ENCODE results near the gene PRDX3.
"Not testable (repeated sequence)": the region's sequence is repeated elsewhere in the genome, so short reads cannot be mapped to it uniquely, and the experiment has no call there.

PRDX3 gene

DNA sequence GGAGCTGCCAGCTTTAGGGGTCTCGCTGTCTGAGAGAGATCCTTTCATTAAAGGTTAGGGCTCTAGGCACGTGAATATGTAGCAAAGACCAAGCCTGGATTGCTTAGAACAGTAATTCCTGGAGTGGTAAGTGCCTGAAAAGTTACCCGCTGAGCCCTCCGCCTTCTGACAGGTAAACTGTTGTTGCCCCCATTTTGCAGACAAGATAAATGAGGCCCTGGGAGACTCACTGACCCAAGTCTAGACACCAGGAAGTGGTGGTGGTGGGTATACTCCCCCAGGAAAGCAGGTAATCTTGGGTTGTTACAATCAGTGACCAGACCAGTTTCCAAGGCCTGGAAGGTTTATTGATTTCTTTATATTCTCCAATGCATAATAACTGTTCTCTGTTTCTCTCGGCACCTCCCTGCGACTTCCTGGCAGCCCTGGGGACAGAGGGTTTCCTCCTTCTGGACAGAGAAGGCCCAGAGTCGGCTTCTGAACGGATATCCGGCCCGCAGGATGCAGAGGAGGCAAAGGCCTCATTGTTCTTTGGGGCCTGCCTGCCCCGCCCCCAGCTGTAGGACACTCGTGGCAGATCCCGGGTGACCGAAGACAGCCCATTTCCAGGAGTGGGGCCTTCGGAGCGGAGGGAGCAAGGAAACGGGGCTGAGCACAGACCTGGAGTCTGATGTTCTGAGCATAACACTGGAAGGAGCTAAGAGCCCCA lies 27.4 kb upstream of the PRDX3 start:
- peak in 1 of 2 experiments; percentile 8 for DNase-seq

DNA sequence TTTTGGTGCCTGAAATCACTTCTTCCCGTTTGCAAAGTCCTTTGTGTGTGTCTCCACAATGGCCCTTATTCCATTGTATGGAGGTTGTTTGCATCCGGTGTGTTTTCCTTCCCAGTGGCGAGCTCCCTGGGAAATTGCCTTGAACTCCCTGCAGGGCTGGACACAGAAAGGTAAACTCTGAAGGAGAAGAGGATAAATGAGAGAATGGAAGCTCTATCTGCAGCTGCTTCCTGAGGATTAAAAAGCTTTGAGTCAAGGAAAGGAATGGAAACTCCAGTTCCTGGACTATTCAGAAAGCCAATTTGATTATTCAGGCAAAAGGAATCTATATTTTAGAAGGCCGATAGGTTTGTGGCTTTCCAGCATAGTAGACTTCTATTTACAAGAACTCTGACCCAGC lies 24.4 kb upstream of the PRDX3 start:
- DNase-seq = no peak

DNA sequence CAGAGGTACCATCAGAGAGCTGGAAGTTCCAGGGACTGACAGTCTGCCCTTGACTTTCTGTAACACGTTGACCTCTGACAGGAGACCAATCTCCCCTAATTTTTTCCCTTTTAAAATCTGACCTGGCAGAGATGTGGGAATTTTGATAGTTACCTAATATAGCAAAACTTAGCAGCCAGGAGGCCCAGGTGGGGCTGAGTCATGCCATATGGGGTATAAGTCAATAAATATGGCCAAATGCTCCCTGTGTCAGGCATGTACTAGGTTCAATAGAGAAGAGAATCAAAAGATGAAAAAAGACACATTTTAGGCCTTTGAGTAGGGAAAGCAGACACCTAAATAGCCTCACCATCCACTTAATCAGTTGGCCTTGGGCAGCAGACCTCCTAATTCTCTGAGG lies 22.6 kb upstream of the PRDX3 start:
- no peak for DNase-seq

DNA sequence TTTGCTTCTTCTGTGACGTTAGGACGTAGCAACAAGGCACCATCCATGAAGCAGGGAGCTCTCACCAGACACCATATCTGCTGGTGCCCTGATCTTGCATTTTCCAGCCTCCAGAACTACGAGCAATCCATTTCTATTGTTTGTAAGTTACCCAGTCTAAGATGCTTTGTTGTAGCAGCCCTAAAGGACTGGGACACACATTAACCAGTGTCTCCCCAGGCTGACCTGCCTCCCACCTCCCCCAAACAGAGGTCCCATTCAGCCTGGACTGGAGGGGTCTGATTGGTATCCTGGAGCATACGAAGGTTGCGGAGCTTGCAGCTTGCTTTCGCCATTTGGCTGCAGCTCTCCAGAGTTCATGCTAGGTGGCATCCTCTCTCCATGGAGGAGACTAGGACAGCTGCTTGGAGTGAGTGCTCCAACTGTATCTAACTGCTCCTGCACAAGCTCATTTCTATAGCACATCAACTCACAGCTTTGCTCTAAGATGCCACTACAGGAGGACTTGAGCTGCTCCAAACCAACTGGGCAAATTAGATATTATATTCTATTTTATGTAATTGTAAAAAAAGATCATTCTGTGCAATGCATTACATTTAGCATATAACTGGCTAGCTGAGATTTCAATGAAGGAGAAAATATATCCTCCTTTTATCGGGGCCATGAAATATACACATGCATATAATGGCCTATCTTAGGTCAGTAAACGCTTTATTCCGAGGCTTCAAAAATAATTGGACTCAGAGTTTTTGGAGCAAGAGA lies 20.8 kb upstream of the PRDX3 start:
- DNase-seq = peak; percentile 27 to 31

DNA sequence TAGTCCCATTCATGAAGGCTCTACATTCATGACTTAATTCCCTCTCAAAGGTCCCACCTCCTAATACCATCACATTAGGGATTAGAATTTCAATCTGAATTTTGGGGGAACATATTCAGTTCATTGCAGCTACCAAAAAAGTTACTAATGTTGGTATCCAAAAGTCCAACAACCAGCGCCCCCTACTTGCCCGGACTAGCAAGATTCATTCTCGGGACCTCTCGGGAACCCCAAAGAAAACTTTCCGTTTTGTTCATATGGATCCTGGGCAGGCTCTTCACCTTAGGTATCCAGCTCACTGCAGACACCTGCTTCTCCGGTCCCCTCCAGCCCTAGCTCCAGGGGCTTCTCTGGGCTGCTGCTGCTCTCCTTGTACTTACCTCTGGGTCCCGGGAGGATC lies 19.8 kb upstream of the PRDX3 start:
- DNase-seq = peak; percentile 35 to 36

DNA sequence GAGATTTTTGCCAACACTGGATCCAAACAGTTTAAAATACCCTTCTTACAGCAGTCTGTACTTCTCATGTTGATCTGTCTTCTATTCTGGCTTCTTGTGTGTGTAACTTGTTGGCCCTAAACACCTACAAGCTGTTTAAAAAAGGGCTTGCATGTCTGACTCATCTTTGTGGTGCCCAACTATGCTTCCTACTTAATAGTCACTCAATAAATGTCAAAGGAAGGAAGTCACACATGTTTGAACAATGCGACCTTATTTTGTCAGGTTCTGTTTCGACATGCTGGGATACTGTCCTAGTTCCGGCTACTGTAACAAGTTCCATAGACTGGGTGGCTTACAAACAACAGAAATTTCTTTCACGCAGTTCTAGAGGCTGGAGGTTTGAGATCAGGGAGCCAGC lies 19.3 kb upstream of the PRDX3 start:
- DNase-seq = no peak

DNA sequence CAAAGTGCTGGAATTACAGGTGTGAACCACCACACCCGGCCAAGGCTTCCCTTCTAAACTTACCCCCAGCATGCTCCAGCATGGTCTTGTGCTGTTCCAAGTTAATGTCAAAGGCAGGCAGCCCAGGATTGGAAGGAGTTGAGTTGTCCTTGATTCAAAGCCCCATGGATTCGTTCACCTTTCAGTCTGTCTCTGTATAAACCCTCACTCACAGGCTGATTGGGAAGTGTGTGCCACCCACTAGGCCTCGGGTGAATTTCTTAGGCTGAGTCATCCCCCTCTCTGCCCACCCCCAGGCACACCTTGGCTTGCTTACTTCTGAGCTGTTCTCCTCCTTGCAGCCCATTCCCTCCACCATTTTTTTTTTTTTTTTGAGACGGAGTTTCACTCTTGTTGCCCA lies 13.3 kb upstream of the PRDX3 start:
- DNase-seq = no peak

DNA sequence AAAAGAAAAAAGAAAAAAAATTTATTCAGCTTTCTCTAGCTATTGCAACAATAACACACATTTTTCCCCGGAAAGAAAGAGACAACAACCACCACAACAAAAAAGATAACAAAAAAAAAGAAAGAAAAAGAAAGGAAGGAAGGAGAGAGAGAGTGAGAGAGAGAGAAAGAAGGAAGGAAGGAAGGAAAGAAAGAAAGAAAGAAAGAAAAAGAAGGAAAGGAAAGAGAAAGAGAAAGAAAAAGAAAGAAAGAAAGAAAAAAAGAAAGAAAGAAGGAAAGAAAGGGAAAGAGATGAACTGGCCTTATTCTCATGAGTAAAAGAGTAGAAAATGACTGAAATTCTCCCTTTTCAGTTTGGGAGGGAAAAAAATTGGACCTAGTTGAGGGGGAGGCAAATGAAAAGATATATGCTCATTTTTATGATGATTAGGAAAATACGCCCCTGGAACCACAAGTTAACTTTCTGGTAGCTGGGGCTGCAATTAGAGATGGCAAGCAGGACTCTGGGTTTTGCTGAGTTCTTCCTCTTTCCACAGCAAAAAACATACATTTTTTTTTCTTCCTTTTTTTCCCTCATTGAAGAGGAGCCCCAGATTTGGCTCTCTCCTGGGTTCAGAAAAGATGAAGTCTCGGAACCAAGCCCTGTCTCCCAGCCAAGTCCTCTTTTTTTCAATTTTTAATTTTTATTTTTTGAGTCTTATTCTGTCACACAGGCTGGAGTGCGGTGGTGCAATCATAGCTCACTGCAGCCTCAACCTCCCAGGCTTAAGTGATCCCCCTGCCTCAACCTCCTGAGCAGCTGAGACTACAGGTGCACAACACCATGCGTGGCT lies 12.6 kb upstream of the PRDX3 start:
- DNase-seq = no peak

DNA sequence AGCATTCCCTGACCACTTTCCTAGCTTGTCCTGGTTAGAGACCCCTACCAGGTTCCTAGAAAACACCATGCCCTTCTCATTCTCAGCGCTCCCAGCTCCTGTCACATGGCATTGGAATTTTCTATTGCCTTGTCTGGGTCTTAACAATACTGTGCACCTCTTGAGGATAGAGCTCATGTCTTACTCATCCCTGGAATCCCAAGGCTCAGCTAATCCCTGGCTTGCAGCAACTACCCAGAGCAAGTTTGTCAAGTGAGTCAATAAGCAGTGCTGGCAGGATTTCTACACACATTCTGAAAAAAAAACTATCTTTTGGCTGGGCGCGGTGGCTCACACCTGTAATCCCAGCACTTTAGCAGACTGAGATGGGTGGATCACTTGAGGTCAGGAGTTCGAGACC lies 11.7 kb upstream of the PRDX3 start:
- no peak for DNase-seq

DNA sequence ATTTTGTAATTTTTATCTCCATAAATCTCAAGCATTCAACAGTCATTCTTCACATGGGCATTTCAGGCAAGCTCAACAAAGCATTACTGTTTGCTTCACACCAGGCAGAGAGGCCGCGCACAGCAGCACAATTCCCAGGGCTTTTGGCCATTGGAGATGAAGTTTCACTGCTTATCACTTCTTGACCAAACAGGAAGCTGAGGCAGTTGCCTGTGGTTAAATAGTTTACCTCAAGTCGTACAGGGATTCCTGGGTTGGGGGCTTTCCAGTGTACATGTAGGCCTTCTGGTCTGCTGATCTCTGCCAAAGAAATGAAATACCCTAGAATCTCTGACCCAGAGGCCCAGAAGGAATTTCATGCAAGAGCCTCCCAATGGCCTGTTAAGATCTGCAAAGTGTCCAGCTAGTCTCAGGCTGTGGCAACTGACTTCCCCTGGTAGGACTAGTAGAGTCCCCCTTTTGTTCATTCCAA lies 11.2 kb upstream of the PRDX3 start:
- no peak for DNase-seq

DNA sequence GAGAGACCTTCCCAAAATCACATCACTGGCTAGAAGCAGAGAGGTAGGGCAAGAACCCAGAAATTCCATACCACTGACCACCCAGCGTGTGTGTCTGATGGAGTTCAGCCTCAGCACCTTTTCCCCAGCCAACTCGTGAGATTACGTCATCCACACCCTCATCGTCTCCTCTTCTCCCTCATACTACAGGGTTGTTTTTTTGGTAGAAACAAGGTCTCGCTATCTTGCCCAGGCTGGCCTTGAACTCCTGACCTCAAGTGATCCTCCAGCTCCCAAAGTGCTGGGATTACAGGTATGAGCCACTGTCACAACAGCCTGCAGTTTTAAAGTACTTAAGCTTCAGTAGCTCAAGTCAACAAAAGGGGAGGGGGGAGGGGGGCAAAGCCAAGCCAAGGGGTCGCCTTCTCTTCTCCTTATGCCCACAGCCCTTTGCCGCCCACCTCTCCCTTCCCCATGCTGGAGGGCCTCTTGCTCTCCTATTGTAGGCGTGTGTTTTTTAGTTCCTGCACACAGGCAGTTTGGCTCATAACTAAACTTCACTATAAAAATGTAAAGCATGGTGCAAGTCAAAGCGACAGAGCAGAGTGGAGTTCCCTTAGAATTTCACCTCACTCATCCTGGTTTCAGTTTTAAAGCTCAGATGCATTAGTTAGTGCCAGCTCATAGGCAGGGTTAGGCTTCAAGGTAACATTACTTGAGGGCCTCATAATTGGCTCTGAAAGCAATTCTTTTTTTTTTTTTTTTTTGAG lies 5.2 kb upstream of the PRDX3 start:
- DNase-seq = no peak

DNA sequence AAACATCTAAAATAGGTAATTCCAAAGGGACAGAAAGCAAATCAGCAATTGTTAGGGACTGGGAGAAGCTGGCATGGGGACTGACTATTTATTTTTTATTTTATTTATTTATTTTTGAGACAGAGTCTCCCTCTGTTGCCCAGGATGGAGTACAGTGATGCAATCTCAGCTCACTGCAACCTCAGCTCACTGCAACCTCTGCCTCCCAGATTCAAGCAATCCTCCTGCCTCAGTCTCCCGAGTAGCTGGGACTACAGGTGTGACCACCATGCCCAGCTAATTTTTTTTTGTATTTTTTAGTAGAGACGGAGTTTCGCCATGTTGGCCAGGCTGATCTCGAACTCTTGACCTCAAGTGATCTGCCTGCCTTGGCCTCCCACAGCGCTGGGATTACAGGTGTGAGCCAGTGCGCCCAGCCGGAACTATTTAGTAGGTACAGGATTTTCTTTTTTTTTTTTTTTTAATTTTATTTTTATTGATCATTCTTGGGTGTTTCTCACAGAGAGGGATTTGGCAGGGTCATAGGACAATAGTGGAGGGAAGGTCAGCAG lies 2.3 kb upstream of the PRDX3 start:
- not testable (repeated sequence) for DNase-seq

DNA sequence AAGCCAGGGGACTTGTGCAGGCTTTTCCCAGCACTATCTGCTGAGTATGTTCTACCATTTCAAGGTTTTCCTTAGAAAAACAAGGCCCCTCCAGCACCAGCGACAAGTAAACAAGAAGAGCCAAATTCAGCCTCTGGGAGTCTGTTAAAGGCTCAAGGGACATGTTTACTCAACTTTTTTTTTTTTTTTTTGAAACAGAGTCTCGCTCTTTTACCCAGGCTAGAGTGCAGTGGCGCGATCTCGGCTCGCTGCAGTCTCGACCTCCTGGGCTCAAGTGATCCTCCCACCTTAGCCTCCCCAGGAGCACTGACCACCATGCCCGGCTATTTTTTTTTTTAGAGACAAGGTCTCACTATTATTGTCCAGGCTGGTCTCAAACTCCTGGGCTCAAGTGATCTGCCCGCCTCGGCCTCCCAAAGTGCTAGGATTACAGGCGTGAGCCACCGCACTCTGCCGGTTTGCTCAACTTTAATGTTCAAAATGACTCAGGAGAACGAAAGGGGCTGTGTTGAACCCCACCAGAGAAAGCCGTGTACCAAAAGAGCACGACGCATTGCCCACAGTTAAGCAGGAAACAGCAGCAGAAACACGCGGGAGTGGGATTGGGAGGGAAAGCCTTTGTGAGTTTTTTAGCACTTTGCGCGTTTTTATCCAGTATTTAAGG lies 772 bp downstream of the PRDX3 start:
- peak in 1 of 2 experiments; percentile 4 for DNase-seq

DNA sequence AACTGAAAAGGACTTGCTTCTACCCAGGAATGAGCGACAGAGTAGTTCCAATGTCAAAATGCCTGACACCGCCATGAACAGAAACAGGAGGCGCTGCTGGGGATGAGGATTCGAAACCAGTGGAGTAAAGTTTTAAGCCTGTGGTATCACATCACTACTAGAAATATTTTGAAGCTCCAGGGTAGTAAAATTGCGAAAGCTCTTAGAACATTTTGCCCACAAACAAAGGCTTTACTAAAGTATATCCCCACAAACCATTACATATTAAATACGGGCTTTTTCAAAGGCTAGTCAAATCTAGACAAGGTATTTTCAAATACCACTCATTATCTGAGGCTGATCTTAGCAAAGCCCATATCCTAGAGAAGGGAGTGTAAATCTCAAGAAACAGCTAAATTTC lies 2.4 kb downstream of the PRDX3 start:
- DNase-seq = no peak

DNA sequence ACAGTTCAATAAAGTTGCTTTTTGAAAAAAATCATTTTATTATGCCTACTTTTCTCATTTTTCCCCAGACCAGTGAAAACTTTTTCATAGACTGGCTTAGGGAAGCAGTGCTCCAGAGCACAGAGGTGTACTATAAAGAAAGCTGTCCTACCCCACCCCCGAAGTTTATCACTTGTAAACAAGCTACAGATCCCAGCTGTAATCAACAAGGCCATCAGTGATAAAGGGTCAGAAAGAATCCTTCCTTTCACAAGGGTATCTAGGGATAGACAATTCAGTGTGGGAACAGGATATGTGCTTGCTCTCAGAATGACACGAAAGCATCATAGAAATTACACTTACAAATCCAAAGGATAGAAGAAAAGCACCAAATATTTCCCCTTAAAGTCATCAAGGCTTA lies 4.5 kb downstream of the PRDX3 start:
- no peak for DNase-seq

DNA sequence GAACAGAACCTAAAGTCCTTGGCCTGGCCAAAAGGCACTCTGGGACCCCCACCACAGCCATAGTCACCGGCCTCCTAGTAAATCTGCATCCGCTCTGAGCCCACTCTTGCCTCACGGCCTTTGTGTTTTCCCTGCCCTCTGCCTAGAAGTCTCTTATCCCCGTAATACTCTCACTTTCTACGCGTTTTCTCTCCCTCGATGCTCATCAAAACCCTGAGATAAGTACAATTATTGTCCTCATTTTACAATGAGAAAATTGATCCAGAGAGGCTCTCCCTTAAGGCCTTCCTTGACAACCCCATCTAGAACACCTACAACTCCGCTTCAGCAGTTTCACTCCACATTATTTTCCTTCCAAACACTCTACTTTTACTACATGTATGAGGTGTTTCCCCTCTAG lies 11.6 kb downstream of the PRDX3 start:
- DNase-seq = no peak

DNA sequence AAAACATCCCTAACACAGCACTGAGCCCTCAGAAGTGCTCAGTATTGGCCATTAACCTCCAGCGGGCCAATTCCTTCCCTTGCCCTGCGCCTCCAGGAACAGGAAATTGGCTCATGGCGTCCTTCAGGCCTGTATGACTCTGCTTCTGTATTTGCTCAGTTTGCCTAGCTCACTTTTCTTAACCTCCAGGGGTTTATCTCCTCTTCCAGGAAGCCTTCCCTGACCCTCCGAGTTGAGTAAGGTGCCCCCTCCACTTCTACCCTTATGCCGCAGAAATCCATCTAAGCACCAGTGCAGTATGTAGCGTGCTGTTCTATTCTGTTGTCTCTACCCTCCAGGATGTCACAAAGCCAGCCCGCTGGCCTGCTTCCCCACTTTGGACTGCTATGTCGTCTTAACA lies 12.0 kb downstream of the PRDX3 start:
- no peak for DNase-seq

DNA sequence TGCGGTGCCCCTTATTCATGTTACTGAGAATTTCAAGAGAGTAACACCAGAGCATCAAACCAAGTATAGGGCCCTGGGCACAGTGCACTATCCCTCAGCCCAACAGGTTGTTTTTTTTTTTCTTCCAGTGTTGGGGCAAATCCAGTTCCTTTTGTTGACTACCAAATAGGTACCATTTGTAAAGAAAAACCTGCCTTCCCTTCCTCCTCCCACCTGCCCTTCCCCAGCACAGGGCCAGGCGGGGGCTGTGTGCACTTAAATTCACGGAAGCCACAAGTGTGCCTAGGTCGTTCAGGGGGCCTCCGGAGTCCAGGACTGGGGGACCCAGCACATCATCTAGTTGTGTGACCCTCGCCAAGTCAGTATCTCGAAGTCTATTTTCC lies 12.5 kb downstream of the PRDX3 start:
- DNase-seq = no peak

DNA sequence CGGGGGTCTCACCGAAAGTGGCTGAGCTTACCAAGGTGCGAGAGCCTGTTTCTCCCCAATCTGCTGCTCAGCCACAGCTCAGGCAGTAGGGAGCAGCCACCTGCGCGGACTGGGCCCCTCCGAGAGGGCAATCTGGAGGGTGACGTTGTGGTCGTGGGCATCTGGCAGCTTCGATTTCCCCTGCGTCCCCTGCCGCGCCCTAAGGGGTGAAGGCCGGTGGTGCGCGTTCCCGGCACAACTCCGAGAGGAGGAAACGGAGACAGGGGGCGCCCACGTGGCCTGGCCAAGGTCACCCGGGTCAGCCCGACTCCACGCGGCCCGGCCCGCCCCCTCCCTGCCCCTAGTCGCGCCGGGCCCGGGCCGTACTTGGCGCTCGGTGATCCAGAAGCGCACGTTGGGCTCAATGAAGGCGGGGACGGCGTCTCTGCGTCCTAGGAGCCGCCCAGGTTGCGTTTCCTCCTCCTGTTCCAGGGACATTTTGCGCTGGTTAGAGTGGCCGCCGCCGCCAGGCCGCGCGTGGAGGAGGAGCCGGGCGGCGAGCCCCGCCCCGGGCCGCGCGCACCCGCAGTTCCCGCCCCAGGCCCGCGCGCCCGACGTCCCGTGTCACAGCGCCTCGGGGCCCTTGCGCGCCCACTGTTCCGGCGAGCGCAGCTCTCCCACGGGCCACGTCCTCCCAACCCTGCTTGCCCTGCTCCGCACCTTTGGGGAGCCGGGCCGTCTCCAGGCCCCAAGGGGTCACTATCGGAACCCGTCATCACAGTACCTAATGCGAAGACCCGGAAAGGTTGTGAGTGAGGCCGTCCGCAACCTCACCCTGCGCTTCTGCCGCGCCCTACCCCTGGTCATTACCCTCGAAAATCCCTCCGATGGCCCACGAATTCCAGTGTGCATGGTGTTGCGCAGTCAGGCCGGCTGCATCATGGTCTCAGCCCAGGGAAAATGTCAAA lies 13.2 kb downstream of the PRDX3 start, which contains the start of gene SFXN4:
TSS of gene SFXN4 (minus strand) at position 544 of the 947 bp plus-strand sequence. CDS start at position 477, 67 bp downstream.
- peak; percentile 64 to 67 for DNase-seq

DNA sequence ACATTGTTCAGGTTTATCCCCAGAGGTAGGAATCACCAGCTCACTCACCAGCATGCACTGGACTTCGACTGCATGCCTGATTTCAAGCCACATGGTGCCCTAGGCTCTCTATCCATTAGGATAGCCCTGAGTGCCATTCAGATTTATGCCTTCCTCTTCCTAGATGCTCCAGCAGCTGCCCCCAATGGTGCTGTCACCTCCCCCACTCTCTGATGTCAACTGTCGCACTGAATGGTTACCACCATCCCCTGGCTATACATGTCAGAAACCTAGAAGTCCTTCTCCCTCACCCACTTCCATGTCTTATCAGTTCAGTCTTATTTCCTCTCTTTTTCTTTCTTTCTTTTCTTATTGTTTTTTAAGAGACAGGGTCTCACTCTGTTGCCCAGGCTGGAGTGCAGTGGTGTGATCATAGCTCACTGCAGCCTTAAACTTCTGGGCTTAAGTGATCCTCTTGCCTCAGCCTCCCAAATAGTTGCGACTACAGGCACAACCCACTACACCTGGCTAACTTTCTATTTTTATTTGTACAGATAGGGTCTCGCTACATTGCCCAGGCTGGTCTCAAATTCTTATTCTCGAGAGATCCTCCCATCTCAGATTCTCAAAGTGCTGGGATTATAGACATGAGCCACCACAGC lies 16.0 kb downstream of the PRDX3 start:
- no peak for DNase-seq
